ENCODE results near the gene KRTAP3-1.

KRTAP3-1 gene

GRCh38 chr17:41016578-41017215 is 7.8 kb upstream of the KRTAP3-1 start:
- no peaks in the 10 kb centered on the region for H3K27me3 ChIP-seq (replicated peaks; ENCODE audit: control insufficient read depth, insufficient read depth, low read length, poor library complexity, severe bottlenecking)
- no peak overlapping the region for H3K27ac ChIP-seq (ENCODE audit: insufficient read depth, low read length, poor library complexity, severe bottlenecking)
- no peaks in the 10 kb centered on the region for H3K36me3 ChIP-seq (ENCODE audit: control insufficient read depth, insufficient read depth, low read length)
- no peak overlapping the region for H3K4me3 ChIP-seq (ENCODE audit: insufficient read depth, low read depth, low read length, poor library complexity, severe bottlenecking)
- no peaks in the 10 kb centered on the region for H3K4me1 ChIP-seq (ENCODE audit: control insufficient read depth, insufficient read depth, low read length, poor library complexity, severe bottlenecking)
- H3K9me3 ChIP-seq (ENCODE audit: control insufficient read depth, low read length), result no peaks in the 10 kb centered on the region
- DNase-seq, result no peak

DNA sequence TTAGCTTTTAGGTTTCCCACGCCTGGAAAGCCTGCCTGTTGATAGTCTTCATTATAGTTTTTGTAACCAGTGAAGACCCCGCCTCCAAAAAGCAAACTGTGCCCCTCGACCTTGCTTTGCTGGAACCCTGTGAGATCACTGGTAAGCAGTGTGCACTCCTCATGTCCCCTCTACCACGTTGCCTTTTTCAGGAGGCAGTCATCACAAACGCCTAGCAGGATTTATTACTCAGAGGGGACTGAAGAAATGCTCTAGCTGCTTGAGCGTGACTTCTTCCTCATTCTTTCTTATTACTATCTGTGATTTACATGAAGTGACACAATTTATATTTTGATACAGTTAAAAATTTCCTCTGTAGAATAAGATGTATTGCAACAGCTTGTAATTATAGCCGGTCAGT is 6.5 kb upstream of the KRTAP3-1 start:
- no peaks in the 10 kb centered on the region for H3K9me3 ChIP-seq (ENCODE audit: control insufficient read depth, low read length)
- H3K27ac ChIP-seq (ENCODE audit: insufficient read depth, low read length, poor library complexity, severe bottlenecking), result no peak overlapping the region
- no peak overlapping the region for H3K4me3 ChIP-seq (ENCODE audit: insufficient read depth, low read depth, low read length, poor library complexity, severe bottlenecking)
- H3K4me1 ChIP-seq (ENCODE audit: control insufficient read depth, insufficient read depth, low read length, poor library complexity, severe bottlenecking), result no peaks in the 10 kb centered on the region
- H3K27me3 ChIP-seq (replicated peaks; ENCODE audit: control insufficient read depth, insufficient read depth, low read length, poor library complexity, severe bottlenecking), result no peaks in the 10 kb centered on the region
- DNase-seq, result no peak
- no peaks in the 10 kb centered on the region for H3K36me3 ChIP-seq (ENCODE audit: control insufficient read depth, insufficient read depth, low read length)

DNA sequence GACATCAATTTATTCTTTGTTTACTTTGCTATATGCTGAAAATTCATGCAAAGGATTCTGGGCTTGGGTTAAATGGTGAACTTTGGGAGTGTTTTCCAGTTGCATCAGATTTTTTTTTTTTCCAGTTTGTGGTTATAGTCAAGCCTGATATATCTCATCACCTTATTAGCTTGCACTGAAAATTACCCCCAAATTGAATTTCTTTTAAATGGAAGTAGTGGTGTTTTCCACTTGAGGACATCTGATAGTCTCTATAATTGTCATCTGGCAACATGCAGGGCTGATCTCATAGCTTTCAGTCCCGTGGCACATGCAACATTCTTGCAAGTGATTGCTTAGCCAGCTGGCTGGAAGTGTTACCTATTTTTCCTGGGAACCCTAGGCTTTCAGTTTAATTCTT is 4.7 kb upstream of the KRTAP3-1 start:
- H3K27ac ChIP-seq (ENCODE audit: insufficient read depth, low read length, poor library complexity, severe bottlenecking), result no peak overlapping the region
- H3K4me1 ChIP-seq (ENCODE audit: control insufficient read depth, insufficient read depth, low read length, poor library complexity, severe bottlenecking), result no peaks in the 10 kb centered on the region
- no peaks in the 10 kb centered on the region for H3K36me3 ChIP-seq (ENCODE audit: control insufficient read depth, insufficient read depth, low read length)
- H3K4me3 ChIP-seq (ENCODE audit: insufficient read depth, low read depth, low read length, poor library complexity, severe bottlenecking), result no peak overlapping the region
- H3K9me3 ChIP-seq (ENCODE audit: control insufficient read depth, low read length), result no peaks in the 10 kb centered on the region
- H3K27me3 ChIP-seq (replicated peaks; ENCODE audit: control insufficient read depth, insufficient read depth, low read length, poor library complexity, severe bottlenecking), result no peaks in the 10 kb centered on the region
- DNase-seq, result no peak

GRCh38 chr17:41013181-41013580 is 4.3 kb upstream of the KRTAP3-1 start:
- no peak overlapping the region for H3K27ac ChIP-seq (ENCODE audit: insufficient read depth, low read length, poor library complexity, severe bottlenecking)
- no peaks in the 10 kb centered on the region for H3K27me3 ChIP-seq (replicated peaks; ENCODE audit: control insufficient read depth, insufficient read depth, low read length, poor library complexity, severe bottlenecking)
- H3K4me1 ChIP-seq (ENCODE audit: control insufficient read depth, insufficient read depth, low read length, poor library complexity, severe bottlenecking), result no peaks in the 10 kb centered on the region
- no peak for DNase-seq
- no peaks in the 10 kb centered on the region for H3K9me3 ChIP-seq (ENCODE audit: control insufficient read depth, low read length)
- no peaks in the 10 kb centered on the region for H3K36me3 ChIP-seq (ENCODE audit: control insufficient read depth, insufficient read depth, low read length)
- no peak overlapping the region for H3K4me3 ChIP-seq (ENCODE audit: insufficient read depth, low read depth, low read length, poor library complexity, severe bottlenecking)

DNA sequence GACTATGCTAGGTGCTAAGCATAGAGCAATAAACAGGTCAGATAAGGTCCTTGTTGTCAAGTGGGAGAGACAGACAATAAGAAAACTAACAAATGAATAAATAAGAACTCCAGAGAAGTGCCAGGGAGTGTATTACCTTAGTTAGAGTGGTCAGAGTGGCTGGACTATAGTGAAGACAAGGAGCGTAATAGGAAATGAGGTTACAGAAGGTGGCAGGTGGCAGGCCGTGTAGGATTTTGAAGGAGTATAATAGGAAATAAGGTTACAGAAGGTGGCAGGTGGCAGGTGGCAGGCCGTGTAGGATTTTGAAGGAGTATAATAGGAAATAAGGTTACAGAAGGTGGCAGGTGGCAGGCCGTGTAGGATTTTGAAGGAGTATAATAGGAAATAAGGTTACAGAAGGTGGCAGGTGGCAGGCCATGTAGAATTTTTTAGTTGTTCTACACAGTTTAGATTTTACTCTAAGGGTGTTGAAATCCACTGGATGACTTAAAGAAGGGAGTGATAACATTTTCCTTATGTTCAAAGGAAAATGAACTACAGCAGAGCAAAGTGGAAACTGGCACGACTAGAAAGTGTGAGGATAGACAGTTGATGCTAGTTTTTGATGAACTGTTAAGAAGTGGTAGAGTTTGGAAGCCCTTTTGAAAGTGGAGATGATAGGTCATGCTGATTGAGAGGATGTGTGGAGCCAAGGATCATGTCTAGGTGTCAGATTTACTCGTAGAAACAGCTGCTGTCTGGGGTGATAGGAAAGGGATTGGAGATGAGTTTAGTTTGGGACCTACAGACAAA is 3.6 kb upstream of the KRTAP3-1 start:
- Histone ChIP-seq H3K9me3 (ENCODE audit: control insufficient read depth, low read length) (no peaks in the 10 kb centered on the region), H3K27me3 (replicated peaks; ENCODE audit: control insufficient read depth, insufficient read depth, low read length, poor library complexity, severe bottlenecking) (no peaks in the 10 kb centered on the region), H3K36me3 (ENCODE audit: control insufficient read depth, insufficient read depth, low read length) (no peaks in the 10 kb centered on the region), H3K4me1 (ENCODE audit: control insufficient read depth, insufficient read depth, low read length, poor library complexity, severe bottlenecking) (no peaks in the 10 kb centered on the region), H3K4me3 (ENCODE audit: insufficient read depth, low read depth, low read length, poor library complexity, severe bottlenecking) (no peak overlapping the region), H3K27ac (ENCODE audit: insufficient read depth, low read length, poor library complexity, severe bottlenecking) (no peak overlapping the region)
- DNase-seq, result no peak

- Histone ChIP-seq H3K36me3 (ENCODE audit: control insufficient read depth, insufficient read depth, low read length) (no peaks in the 10 kb centered on the region), H3K27ac (ENCODE audit: insufficient read depth, low read length, poor library complexity, severe bottlenecking) (no peak overlapping the region), H3K4me1 (ENCODE audit: control insufficient read depth, insufficient read depth, low read length, poor library complexity, severe bottlenecking) (no peaks in the 10 kb centered on the region), H3K4me3 (ENCODE audit: insufficient read depth, low read depth, low read length, poor library complexity, severe bottlenecking) (no peak overlapping the region), H3K27me3 (replicated peaks; ENCODE audit: control insufficient read depth, insufficient read depth, low read length, poor library complexity, severe bottlenecking) (no peaks in the 10 kb centered on the region), H3K9me3 (ENCODE audit: control insufficient read depth, low read length) (no peaks in the 10 kb centered on the region)
- no peak for DNase-seq
These were observed 1.5 kb upstream of the KRTAP3-1 start for GRCh38 chr17:41010441-41010840.

DNA sequence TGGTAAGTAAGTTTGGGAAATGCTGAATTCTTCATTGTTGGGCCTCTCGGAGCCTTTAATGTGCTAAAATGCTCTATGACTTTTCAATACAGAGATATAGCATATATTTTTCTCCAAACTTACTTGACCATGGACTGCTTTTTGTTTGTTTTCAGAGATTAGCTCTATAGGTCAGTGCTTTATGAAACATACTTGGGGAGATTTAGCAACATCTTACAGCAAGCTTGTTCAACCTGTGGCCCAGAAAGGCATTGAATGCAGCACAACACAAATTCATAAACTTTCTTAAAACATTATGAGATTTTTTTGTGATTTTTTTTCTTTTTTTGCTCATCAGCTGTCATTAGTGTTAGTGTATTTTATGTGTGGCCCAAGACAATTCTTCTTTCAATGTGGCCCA is 1.0 kb upstream of the KRTAP3-1 start:
- H3K4me3 ChIP-seq (ENCODE audit: insufficient read depth, low read depth, low read length, poor library complexity, severe bottlenecking), result no peak overlapping the region
- no peak overlapping the region for H3K27ac ChIP-seq (ENCODE audit: insufficient read depth, low read length, poor library complexity, severe bottlenecking)
- no peaks in the 10 kb centered on the region for H3K4me1 ChIP-seq (ENCODE audit: control insufficient read depth, insufficient read depth, low read length, poor library complexity, severe bottlenecking)
- H3K9me3 ChIP-seq (ENCODE audit: control insufficient read depth, low read length), result no peaks in the 10 kb centered on the region
- no peaks in the 10 kb centered on the region for H3K27me3 ChIP-seq (replicated peaks; ENCODE audit: control insufficient read depth, insufficient read depth, low read length, poor library complexity, severe bottlenecking)
- no peaks in the 10 kb centered on the region for H3K36me3 ChIP-seq (ENCODE audit: control insufficient read depth, insufficient read depth, low read length)
- DNase-seq, result no peak

DNA sequence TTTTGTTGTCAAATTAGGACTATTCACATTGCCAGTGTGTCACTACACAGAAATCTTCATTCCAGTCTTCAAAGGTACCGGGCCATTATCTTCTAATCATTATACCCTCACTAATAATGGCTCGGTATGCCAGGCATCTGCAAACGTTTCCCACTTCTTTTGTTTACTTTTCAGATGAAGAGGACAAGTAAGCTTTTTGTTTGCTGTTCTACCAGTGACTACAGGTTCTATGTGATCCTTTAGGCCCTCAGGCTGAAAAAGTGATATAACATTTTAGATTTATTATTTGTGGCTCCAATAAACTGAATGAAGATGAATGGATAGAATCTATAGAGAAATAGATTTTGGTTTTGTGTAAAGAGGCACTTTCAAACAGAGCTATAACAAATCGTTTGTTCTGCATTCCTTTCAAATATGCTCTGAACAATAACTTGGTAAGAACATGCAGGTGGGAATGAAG is 403 bp upstream of the KRTAP3-1 start:
- no peak overlapping the region for H3K4me3 ChIP-seq (ENCODE audit: insufficient read depth, low read depth, low read length, poor library complexity, severe bottlenecking)

DNA sequence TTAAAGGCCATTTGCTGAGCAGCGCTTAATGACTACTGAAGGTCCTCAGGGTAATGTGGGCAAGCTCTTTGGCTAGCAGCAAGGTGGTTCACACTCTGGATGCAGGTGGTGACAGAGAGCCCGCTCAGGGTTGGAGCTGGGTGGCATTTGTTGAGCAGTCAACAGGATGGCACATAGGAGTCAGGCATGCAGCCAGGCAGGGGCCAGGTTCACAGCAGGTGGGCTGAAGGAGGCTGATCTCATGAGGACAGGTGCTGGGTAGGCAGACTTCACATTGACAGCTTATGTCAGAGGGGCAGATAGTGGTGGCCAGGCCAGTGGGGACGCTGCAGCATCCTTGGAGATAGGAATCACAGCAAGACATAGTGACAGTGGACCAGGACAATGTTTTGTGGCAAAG is 4.5 kb downstream of the KRTAP3-1 start:
- Histone ChIP-seq H3K27me3 (replicated peaks; ENCODE audit: control insufficient read depth, insufficient read depth, low read length, poor library complexity, severe bottlenecking) (no peaks in the 10 kb centered on the region), H3K27ac (ENCODE audit: insufficient read depth, low read length, poor library complexity, severe bottlenecking) (no peak overlapping the region), H3K9me3 (ENCODE audit: control insufficient read depth, low read length) (no peaks in the 10 kb centered on the region), H3K36me3 (ENCODE audit: control insufficient read depth, insufficient read depth, low read length) (no peaks in the 10 kb centered on the region), H3K4me1 (ENCODE audit: control insufficient read depth, insufficient read depth, low read length, poor library complexity, severe bottlenecking) (no peaks in the 10 kb centered on the region), H3K4me3 (ENCODE audit: insufficient read depth, low read depth, low read length, poor library complexity, severe bottlenecking) (no peak overlapping the region)
- no peak for DNase-seq

More for the DNA sequence above, 403 bp upstream of the KRTAP3-1 start:
- no peak for DNase-seq
- Histone ChIP-seq H3K27ac (ENCODE audit: insufficient read depth, low read length, poor library complexity, severe bottlenecking) (no peak overlapping the region), H3K27me3 (replicated peaks; ENCODE audit: control insufficient read depth, insufficient read depth, low read length, poor library complexity, severe bottlenecking) (no peaks in the 10 kb centered on the region), H3K36me3 (ENCODE audit: control insufficient read depth, insufficient read depth, low read length) (no peaks in the 10 kb centered on the region), H3K4me1 (ENCODE audit: control insufficient read depth, insufficient read depth, low read length, poor library complexity, severe bottlenecking) (no peaks in the 10 kb centered on the region), H3K9me3 (ENCODE audit: control insufficient read depth, low read length) (no peaks in the 10 kb centered on the region)

DNA sequence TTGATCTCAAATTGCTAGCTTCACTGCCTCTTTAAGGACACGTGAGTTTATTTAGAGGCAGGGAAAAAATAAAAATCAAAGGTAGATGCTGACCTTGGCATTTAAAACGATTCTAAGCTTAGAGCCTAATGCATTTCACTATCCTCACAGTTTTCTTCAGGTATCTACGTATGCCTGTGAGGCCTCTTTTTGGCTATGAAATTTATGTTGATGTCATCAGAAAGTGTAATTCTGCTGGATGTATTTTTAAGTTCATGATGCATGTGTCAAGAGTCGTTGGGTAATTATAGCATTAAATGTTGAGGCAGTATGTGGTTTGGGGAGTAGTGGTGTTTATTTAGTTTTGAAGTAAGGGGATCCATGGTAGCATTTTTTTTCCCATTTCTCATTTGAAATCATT is 5.0 kb downstream of the KRTAP3-1 start:
- Histone ChIP-seq H3K4me3 (ENCODE audit: insufficient read depth, low read depth, low read length, poor library complexity, severe bottlenecking) (no peak overlapping the region), H3K4me1 (ENCODE audit: control insufficient read depth, insufficient read depth, low read length, poor library complexity, severe bottlenecking) (no peaks in the 10 kb centered on the region), H3K27ac (ENCODE audit: insufficient read depth, low read length, poor library complexity, severe bottlenecking) (no peak overlapping the region), H3K9me3 (ENCODE audit: control insufficient read depth, low read length) (no peaks in the 10 kb centered on the region), H3K27me3 (replicated peaks; ENCODE audit: control insufficient read depth, insufficient read depth, low read length, poor library complexity, severe bottlenecking) (no peaks in the 10 kb centered on the region), H3K36me3 (ENCODE audit: control insufficient read depth, insufficient read depth, low read length) (no peaks in the 10 kb centered on the region)
- DNase-seq, result no peak
